ENCODE results near the gene XYLT1. TPM values are rescaled to one million over a fixed set of nuclear protein-coding genes. Genes with fewer than 3 reads are reported as not detected.

XYLT1 gene
- total and polyA plus RNA-seq, 2 of the 4 experiments (the other 2 are of a cell fraction) = 9.0 to 12.7 TPM

DNA sequence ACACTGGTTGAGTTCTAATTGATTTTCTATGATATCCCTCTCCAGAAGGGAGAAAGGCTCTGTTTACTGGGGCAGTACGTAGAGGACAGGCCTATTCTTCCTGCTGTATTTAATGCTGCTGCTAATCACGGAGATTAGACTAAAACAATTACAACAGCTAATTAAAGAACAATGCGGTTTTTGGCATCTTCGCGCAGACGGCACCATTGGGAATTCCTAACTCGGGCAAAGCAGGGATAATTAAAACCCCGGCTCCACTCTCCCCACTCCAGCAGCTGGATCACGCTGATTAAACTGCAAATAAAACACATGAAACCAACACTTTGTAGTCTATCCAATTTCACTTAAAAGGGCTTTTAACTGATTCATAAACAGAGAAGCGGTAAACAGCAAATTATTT, 147.6 kb downstream of the XYLT1 start:
- H3K9me1 ChIP-seq (ENCODE audit: insufficient read depth, low read length) = 0 out of 2 replicates have a peak, but pooled peaks cover 3% of the 10 kb centered on the region
- no peak overlapping the region for H4K8ac ChIP-seq (ENCODE audit: low read depth in 2 of 2, low read length in 2 of 2)
- POLR2A ChIA-PET (ENCODE audit: unreplicated experiment) = interaction anchor here (0.5 kb wide), 1 partner anchor 1680 kb away, joined by 3 read pairs; the partner anchor contains the start of gene MARF1
- no TSS peak for BruUV-seq (replicated peaks)
- in situ Hi-C loops (cut with MboI; ENCODE audit: low sequenced_read_pairs) = no loop called here
- no peak overlapping the region for H3K4me2 ChIP-seq (ENCODE audit: low read depth, low read length)
- no peak overlapping the region for H3K9ac ChIP-seq (ENCODE audit: low read depth, low read length)
- WGBS, 2 experiments (ENCODE audit: extremely low coverage in 2 of 2, insufficient read length in 1 of 2) = 20% methylated on average over 1 of the region's 10 CpGs; no CpG with 5 or more reads in 1 of the 2 experiments
- no peak overlapping the region for H2AK9ac ChIP-seq (replicated peaks; ENCODE audit: low read depth, low read length, poor library complexity)
- intact Hi-C loops (cut with micrococcal nuclease) = no loop called here
- no peak overlapping the region for H3K23ac ChIP-seq (ENCODE audit: low read depth, low read length)
- H3K36me3 ChIP-seq (ENCODE audit: control insufficient read depth, insufficient read depth, low read length) = no peaks in the 10 kb centered on the region
- H2BK15ac ChIP-seq (ENCODE audit: low read depth, low read length) = no peak overlapping the region
- H4K91ac ChIP-seq (ENCODE audit: insufficient read depth, low read depth, low read length) = no peak overlapping the region
- H3K4me3 ChIP-seq (ENCODE audit: insufficient read depth, low read depth, low read length) = no peak overlapping the region
- no peak overlapping the region for H3K27ac ChIP-seq (ENCODE audit: insufficient read depth, low read length)
- CTCF ChIA-PET = interaction anchor here (1.2 kb wide), 1 partner anchor 22 kb away, joined by 4 read pairs; no protein-coding TSS in a partner anchor
- H4K5ac ChIP-seq (ENCODE audit: low read depth, low read length) = no peak overlapping the region
- no peak overlapping the region for H2BK5ac ChIP-seq (ENCODE audit: low read depth, low read length, poor library complexity, severe bottlenecking)
- H3K18ac ChIP-seq (ENCODE audit: low read depth, low read length) = no peak overlapping the region
- ATAC-seq (ENCODE audit: low read depth) = no peak
- DNase-seq = no peak
- no peak for TF ChIP-seq SMC3 (IDR thresholded peaks at IDR 0.05; ENCODE audit: low read depth, low read length)
- no peak for TF ChIP-seq BHLHE40 (IDR thresholded peaks at IDR 0.05; ENCODE audit: low read depth, low read length)
- TF ChIP-seq RCOR1 (IDR thresholded peaks at IDR 0.05; ENCODE audit: insufficient replicate concordance, low read length) = no peak
- TF ChIP-seq POLR2A (IDR thresholded peaks at IDR 0.05; ENCODE audit: low read depth, low read length) = no peak
- TF ChIP-seq CEBPB (IDR thresholded peaks at IDR 0.05; ENCODE audit: low read depth, low read length) = no peak
- no peak for TF ChIP-seq FOS (IDR thresholded peaks at IDR 0.05; ENCODE audit: low read depth, low read length)
- TF ChIP-seq RAD21 (IDR thresholded peaks at IDR 0.05; ENCODE audit: low read length) = no peak
- TF ChIP-seq, protein P1, sequence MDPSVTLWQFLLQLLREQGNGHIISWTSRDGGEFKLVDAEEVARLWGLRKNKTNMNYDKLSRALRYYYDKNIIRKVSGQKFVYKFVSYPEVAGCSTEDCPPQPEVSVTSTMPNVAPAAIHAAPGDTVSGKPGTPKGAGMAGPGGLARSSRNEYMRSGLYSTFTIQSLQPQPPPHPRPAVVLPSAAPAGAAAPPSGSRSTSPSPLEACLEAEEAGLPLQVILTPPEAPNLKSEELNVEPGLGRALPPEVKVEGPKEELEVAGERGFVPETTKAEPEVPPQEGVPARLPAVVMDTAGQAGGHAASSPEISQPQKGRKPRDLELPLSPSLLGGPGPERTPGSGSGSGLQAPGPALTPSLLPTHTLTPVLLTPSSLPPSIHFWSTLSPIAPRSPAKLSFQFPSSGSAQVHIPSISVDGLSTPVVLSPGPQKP (IDR thresholded peaks at IDR 0.05; ENCODE audit: borderline replicate concordance, low read depth, low read length) = no peak
- TF ChIP-seq MAFK (IDR thresholded peaks at IDR 0.05; ENCODE audit: low read depth, low read length) = no peak
- no peak for TF ChIP-seq MXI1 (IDR thresholded peaks at IDR 0.05; ENCODE audit: borderline replicate concordance, low read depth, low read length)
- TF ChIP-seq RFX5 (IDR thresholded peaks at IDR 0.05; ENCODE audit: low read depth, low read length) = no peak
- TF ChIP-seq, protein P2, sequence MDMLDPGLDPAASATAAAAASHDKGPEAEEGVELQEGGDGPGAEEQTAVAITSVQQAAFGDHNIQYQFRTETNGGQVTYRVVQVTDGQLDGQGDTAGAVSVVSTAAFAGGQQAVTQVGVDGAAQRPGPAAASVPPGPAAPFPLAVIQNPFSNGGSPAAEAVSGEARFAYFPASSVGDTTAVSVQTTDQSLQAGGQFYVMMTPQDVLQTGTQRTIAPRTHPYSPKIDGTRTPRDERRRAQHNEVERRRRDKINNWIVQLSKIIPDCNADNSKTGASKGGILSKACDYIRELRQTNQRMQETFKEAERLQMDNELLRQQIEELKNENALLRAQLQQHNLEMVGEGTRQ (IDR thresholded peaks at IDR 0.05; ENCODE audit: low read depth, low read length) = no peak
- no peak for TF ChIP-seq NFE2L2 (IDR thresholded peaks at IDR 0.05; ENCODE audit: low read depth, low read length)
- TF ChIP-seq, protein P3, sequence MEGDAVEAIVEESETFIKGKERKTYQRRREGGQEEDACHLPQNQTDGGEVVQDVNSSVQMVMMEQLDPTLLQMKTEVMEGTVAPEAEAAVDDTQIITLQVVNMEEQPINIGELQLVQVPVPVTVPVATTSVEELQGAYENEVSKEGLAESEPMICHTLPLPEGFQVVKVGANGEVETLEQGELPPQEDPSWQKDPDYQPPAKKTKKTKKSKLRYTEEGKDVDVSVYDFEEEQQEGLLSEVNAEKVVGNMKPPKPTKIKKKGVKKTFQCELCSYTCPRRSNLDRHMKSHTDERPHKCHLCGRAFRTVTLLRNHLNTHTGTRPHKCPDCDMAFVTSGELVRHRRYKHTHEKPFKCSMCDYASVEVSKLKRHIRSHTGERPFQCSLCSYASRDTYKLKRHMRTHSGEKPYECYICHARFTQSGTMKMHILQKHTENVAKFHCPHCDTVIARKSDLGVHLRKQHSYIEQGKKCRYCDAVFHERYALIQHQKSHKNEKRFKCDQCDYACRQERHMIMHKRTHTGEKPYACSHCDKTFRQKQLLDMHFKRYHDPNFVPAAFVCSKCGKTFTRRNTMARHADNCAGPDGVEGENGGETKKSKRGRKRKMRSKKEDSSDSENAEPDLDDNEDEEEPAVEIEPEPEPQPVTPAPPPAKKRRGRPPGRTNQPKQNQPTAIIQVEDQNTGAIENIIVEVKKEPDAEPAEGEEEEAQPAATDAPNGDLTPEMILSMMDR (conservative IDR thresholded peaks at IDR 0.05; ENCODE audit: low read depth, low read length) = no peak
- TF ChIP-seq MAZ (IDR thresholded peaks at IDR 0.05; ENCODE audit: borderline replicate concordance, low read depth, low read length) = no peak
- no peak for TF ChIP-seq CHD1 (IDR thresholded peaks at IDR 0.05; ENCODE audit: low read depth, low read length)
- no peaks in the 10 kb centered on the region for H3K4me1 ChIP-seq (ENCODE audit: control insufficient read depth, insufficient read depth, low read length)
- H2AFZ ChIP-seq (replicated peaks; ENCODE audit: low read length, poor library complexity) = no peak overlapping the region
- H3K27me3 ChIP-seq (ENCODE audit: control insufficient read depth, insufficient read depth, low read length) = no peaks in the 10 kb centered on the region
- no peak overlapping the region for H2BK20ac ChIP-seq (ENCODE audit: low read depth, low read length)
- H2BK120ac ChIP-seq (ENCODE audit: low read depth, low read length) = no peak overlapping the region
- H3K14ac ChIP-seq (replicated peaks; ENCODE audit: low read depth, low read length) = no peak overlapping the region
- H3K56ac ChIP-seq (ENCODE audit: extremely low read depth, insufficient read depth, low read length) = no peak overlapping the region
- peaks cover 13 to 40% of the 10 kb centered on the region in 2 experiments for H3K79me1 ChIP-seq (ENCODE audit: low read depth in 1 of 2, low read length in 2 of 2)
- no peaks in the 10 kb centered on the region for H3K9me3 ChIP-seq (ENCODE audit: control insufficient read depth, insufficient read depth, low read length)
- H3K4ac ChIP-seq (ENCODE audit: low read depth, low read length) = no peak overlapping the region
- dilution Hi-C loops (cut with HindIII; ENCODE audit: low sequenced_read_pairs, unreplicated experiment) = no loop called here
- no peak overlapping the region for H2AK5ac ChIP-seq (ENCODE audit: low read depth, low read length)
- H4K20me1 ChIP-seq (ENCODE audit: insufficient read depth, low read length) = no peaks in the 10 kb centered on the region; the same call in 1 of the 2 replicates
